ENCODE measurements around the gene P2RX4.
"Not testable (repeated sequence)": the region's sequence is repeated elsewhere in the genome, so short reads cannot be mapped to it uniquely, and the experiment has no call there.

DNA sequence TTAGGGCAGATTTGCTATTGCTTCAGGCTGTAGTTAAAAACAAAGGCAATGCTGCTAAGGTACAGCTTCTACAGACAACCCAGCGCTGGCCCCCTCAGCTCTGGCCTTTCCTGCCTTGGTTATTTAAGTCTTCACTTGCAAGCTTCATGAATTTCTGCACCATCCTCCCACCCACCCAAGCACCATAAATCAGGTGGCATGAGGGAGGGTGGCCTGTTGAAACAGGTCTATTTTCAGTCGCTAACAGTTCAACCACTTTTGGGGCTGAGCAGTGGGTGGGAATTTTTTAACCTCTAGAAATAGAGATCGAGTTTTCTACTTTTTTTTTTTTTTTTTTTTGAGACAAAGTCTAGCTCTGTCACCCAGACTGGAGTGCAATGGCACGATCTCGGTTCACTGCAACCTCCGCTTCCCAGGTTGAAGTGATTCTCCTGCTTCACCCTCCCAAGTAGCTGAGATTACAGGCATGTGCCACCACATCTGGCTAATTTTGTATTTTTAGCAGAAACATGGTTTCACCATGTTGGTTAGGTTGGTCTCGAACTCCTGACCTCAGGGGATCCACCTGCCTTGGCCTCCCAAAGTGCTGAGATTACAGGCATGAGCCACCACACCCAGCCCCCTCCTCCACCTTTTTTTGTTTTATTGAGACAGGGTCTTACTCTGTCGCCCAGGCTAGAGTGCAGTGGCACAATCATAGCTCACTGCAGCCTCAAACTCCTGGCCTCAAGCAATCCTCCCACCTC, 47.9 kb downstream of the P2RX4 start:
- TF ChIP-seq, protein P1, sequence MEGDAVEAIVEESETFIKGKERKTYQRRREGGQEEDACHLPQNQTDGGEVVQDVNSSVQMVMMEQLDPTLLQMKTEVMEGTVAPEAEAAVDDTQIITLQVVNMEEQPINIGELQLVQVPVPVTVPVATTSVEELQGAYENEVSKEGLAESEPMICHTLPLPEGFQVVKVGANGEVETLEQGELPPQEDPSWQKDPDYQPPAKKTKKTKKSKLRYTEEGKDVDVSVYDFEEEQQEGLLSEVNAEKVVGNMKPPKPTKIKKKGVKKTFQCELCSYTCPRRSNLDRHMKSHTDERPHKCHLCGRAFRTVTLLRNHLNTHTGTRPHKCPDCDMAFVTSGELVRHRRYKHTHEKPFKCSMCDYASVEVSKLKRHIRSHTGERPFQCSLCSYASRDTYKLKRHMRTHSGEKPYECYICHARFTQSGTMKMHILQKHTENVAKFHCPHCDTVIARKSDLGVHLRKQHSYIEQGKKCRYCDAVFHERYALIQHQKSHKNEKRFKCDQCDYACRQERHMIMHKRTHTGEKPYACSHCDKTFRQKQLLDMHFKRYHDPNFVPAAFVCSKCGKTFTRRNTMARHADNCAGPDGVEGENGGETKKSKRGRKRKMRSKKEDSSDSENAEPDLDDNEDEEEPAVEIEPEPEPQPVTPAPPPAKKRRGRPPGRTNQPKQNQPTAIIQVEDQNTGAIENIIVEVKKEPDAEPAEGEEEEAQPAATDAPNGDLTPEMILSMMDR (IDR thresholded peaks at IDR 0.05): not testable (repeated sequence)
- TF ChIP-seq POLR2A (IDR thresholded peaks at IDR 0.05): not testable (repeated sequence)
